Upper lobe of right lung (tissue), 1 donor: ENCODE data around the gene CAMK1D. TPM values are rescaled to one million over a fixed set of nuclear protein-coding genes. Genes with fewer than 3 reads are reported as not detected.

Experiments
- ATAC-seq: fragments of 200-7000 bp; cut with Tn5 transposase; one replicate; pipeline ENCODE4 v1.9.1; 2020; ENCODE audit warnings: mild to moderate bottlenecking, moderate library complexity
- DNase-seq: peaks from one replicate; pipeline ENCODE4 v3.0.0-alpha.2; 2020
- H3K27ac ChIP-seq: fragments of 200-600 bp; one replicate; pipeline ENCODE4 v1.8.0; 2022
- H3K27me3 ChIP-seq: fragments of 200-600 bp; one replicate; pipeline ENCODE4 v1.8.0; 2022; ENCODE audit warnings: mild to moderate bottlenecking
- H3K36me3 ChIP-seq: fragments of 200-600 bp; one replicate; pipeline ENCODE4 v1.8.0; 2022
- H3K4me1 ChIP-seq: fragments of 200-600 bp; one replicate; pipeline ENCODE4 v1.8.0; 2022
- H3K4me3 ChIP-seq: fragments of 200-600 bp; one replicate; pipeline ENCODE4 v1.8.0; 2022; ENCODE audit warnings: mild to moderate bottlenecking
- H3K9me3 ChIP-seq: fragments of 200-600 bp; one replicate; pipeline ENCODE4 v1.8.0; 2022
- intact Hi-C: fragments of 100-400 bp; cut with DNase I; formaldehyde crosslinking; loops from one replicate; pipeline ENCODE4 v1.11.0; 2022
- total RNA-seq: library from RNA; stranded (reverse); fragmentation: NEBNext Ultra II Directional; extraction: Animal tissue kit (Norgen Biotek cat#: 25700); gene quantifications from one replicate; pipeline ENCODE4 v1.2.1, GENCODE V29; 2021
- TF ChIP-seq, protein P1 (sequence below): fragments of 200-600 bp; IDR thresholded peaks from one replicate; pipeline ENCODE4 v1.8.0; 2022; ENCODE audit warnings: antibody characterized with exemption
- donor health status: DM: no; HTN: yes; CAD: no; lungs with severe emphysema.

CAMK1D gene
- total RNA-seq, 1 donor from 2014 or later, result 17.1 TPM

DNA sequence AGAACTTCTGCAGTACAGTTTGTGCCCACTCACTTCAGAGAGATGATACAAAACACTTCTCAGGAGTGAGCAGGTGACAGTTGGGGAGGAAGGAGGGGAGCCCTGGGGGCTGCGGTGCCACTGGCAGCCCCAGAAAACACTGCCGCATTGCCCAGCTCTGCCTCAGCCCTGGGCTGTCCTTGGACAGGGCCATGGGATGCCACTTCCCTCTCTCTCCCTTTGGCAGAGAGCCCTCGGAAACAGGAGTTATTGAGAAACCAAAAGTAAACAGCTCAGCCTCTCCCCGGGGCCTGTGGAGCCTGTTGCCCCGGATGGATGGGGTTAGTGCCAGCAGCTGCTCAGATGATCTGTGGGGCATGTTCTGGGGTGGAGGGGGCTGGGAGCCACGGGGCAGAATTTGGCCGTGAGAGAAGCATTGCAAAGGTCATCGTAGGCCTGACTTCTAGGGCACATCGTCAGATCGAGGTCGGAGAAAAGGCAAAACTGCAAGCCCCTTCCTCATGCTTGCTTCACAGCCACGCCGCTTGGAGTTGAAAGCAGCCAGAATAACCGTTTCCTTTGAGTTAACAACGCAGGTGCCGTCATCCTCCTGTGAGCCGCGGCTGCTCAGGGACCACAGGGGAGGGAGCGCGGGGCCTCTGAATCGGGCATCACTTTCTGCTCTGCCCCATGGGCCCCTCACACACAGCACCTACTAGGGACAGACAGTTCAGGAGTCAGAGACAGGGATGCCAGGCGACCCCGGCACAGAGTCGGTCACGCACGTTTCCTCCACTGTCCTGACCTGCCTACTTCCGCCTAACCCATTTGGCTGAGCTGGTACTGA lies 256.4 kb downstream of the CAMK1D start:
- Histone ChIP-seq H3K9me3 (no peaks in the 10 kb centered on the region), H3K27ac (peak overlapping the region; percentile 24), H3K27me3 (no peaks in the 10 kb centered on the region), H3K4me1 (peaks cover 23% of the 10 kb centered on the region), H3K4me3 (peak overlapping the region; percentile 35), H3K36me3 (no peaks in the 10 kb centered on the region)
- DNase-seq (peak; percentile 86), ATAC-seq (peak; percentile 96)
- intact Hi-C loops, result no loop called here
- TF ChIP-seq, protein P1, sequence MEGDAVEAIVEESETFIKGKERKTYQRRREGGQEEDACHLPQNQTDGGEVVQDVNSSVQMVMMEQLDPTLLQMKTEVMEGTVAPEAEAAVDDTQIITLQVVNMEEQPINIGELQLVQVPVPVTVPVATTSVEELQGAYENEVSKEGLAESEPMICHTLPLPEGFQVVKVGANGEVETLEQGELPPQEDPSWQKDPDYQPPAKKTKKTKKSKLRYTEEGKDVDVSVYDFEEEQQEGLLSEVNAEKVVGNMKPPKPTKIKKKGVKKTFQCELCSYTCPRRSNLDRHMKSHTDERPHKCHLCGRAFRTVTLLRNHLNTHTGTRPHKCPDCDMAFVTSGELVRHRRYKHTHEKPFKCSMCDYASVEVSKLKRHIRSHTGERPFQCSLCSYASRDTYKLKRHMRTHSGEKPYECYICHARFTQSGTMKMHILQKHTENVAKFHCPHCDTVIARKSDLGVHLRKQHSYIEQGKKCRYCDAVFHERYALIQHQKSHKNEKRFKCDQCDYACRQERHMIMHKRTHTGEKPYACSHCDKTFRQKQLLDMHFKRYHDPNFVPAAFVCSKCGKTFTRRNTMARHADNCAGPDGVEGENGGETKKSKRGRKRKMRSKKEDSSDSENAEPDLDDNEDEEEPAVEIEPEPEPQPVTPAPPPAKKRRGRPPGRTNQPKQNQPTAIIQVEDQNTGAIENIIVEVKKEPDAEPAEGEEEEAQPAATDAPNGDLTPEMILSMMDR, result no peak

DNA sequence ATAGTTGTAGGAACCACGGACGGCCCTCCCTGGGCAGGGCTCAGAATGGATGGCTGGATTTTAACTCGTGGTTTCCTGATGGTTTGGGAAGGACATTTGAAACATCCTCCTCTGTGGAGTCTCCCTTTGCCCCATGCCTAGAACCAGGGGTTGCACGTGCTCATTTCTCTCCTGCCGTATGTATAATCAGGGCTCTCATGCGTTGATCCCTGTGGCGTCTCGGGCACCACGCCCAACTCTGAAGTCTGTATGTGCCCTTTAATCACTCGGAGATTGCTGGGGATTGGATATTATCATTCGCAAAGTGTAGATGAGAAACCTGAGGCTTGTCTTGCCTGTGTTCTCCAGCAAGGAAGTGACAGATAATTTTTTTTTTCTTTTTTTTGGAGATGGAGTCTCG lies 257.1 kb downstream of the CAMK1D start:
- Histone ChIP-seq H3K4me3 (no peak overlapping the region), H3K27ac (no peak overlapping the region), H3K36me3 (no peaks in the 10 kb centered on the region), H3K9me3 (no peaks in the 10 kb centered on the region), H3K4me1 (peaks cover 23% of the 10 kb centered on the region), H3K27me3 (no peaks in the 10 kb centered on the region)
- TF ChIP-seq, protein P1, result no peak
- DNase-seq (no peak), ATAC-seq (no peak)
- intact Hi-C loops, result no loop called here

DNA sequence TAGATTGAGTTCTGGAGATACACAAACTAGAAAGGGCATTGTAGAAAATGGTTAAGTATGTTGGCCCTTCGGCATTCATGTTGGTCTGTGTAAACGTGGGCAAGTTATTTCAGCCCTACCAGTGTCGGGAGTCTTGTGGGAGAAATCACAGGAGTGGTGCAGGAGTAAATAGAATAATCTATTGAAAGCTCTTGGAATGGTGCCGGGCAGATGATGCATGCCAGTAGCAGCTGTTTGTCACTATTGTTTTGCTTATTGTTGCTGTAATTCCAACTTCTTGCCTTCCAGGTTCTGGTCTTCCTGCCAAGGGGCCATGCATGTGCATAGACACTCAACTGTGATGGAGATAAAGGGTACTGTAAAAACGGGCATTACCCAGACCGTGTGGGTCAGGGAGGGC lies 259.4 kb downstream of the CAMK1D start:
- Histone ChIP-seq H3K4me1 (peaks cover 13% of the 10 kb centered on the region), H3K4me3 (no peak overlapping the region), H3K27me3 (no peaks in the 10 kb centered on the region), H3K27ac (no peak overlapping the region), H3K9me3 (no peaks in the 10 kb centered on the region), H3K36me3 (no peaks in the 10 kb centered on the region)
- TF ChIP-seq, protein P1, result no peak
- ATAC-seq, result no peak
- no peak for DNase-seq
- intact Hi-C loops, result no loop called here

DNA sequence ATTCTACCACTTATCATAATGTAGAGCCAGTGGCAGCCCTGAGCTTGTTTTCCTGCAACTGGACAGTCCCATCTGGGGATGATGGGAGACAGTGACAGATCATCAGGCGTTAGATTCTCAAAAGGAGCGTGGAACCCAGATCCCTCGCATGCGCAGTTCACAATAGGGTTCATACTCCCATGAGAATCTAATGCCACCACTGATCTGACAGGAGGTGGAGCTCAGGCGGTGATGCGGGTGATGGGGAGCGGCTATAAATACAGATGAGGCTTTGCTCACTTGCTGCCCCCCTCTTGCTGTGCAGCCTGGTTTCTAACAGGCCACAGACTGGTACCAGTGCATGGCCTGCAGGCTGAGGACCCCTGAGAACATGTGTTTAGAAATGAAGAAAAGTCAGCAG lies 260.1 kb downstream of the CAMK1D start:
- no peak overlapping the region for H3K27ac ChIP-seq
- no peaks in the 10 kb centered on the region for H3K9me3 ChIP-seq
- H3K4me1 ChIP-seq, result peaks cover 13% of the 10 kb centered on the region
- H3K4me3 ChIP-seq, result no peak overlapping the region
- H3K36me3 ChIP-seq, result no peaks in the 10 kb centered on the region
- H3K27me3 ChIP-seq, result no peaks in the 10 kb centered on the region
- TF ChIP-seq, protein P1, result no peak
- no peak for ATAC-seq
- DNase-seq, result no peak
- intact Hi-C loops, result no loop called here

DNA sequence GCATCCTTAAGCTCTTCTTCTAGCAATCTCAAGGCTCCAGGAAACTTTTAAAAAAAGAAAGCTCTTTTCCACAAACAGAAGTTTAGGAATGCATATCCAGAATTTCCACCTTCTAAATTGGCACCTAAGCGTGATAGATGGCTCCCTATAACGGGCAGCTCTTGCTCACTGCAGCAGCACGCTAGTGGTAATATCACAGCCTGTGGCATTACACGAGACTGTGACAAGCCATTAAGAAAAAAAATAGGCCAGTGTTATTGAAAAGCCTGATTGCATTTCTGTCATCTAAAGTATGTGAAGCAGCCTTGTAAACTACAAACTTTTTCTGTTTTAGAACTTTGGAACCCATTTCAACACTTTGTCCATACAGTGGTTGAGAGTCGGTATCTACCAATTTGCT lies 263.8 kb downstream of the CAMK1D start:
- TF ChIP-seq, protein P1, result no peak
- no peaks in the 10 kb centered on the region for H3K4me1 ChIP-seq
- no peaks in the 10 kb centered on the region for H3K36me3 ChIP-seq
- no peaks in the 10 kb centered on the region for H3K9me3 ChIP-seq
- no peak overlapping the region for H3K27ac ChIP-seq
- no peaks in the 10 kb centered on the region for H3K27me3 ChIP-seq
- intact Hi-C loops, result no loop called here
- H3K4me3 ChIP-seq, result no peak overlapping the region
- DNase-seq (no peak), ATAC-seq (no peak)
